Heart right ventricle (tissue), 16 donors: ENCODE data around the gene TK2. TPM values are rescaled to one million over a fixed set of nuclear protein-coding genes. Genes with fewer than 3 reads are reported as not detected.
"Not testable (repeated sequence)": the region's sequence is repeated elsewhere in the genome, so short reads cannot be mapped to it uniquely, and the experiment has no call there.

ENCODE experiments used
- ATAC-seq, 8 donors: fragments of 200-7000 bp; cut with Tn5 transposase; one replicate each; pipeline ENCODE4 v1.9.1; 2020; ENCODE audit warnings: mild to moderate bottlenecking in 8 of 8, moderate library complexity in 8 of 8, moderate number of reproducible peaks in 1 of 8
- DNase-seq, 2 donors: peaks; one replicate each; pipeline ENCODE4 v3.0.0-alpha.2; 2020
- H3K27ac ChIP-seq, 10 donors: fragments of 200-600 bp; sonication (generic) in 2 of 10; one replicate each; pipeline versions ENCODE4 v1.5.0 to v1.8.0; 2020 to 2022; ENCODE audit warnings: mild to moderate bottlenecking in 3 of 10
- H3K27me3 ChIP-seq, 7 donors: fragments of 200-600 bp; one replicate each; pipeline ENCODE4 v1.8.0; 2021 to 2022; ENCODE audit warnings: mild to moderate bottlenecking in 2 of 7
- H3K36me3 ChIP-seq, 9 donors: fragments of 200-600 bp; sonication (generic) in 1 of 9; one replicate each; pipeline versions ENCODE4 v1.5.0 to v1.8.0; 2020 to 2022; ENCODE audit warnings: mild to moderate bottlenecking in 2 of 9
- H3K4me1 ChIP-seq, 9 donors: fragments of 200-600 bp; sonication (generic) in 1 of 9; one replicate each; pipeline versions ENCODE4 v1.5.0 to v1.8.0; 2020 to 2022; ENCODE audit warnings: mild to moderate bottlenecking in 4 of 9
- H3K4me3 ChIP-seq, 10 donors: fragments of 200-600 bp; sonication (generic) in 2 of 10; one replicate each; pipeline versions ENCODE4 v1.5.0 to v1.8.0; 2020 to 2022; ENCODE audit warnings: mild to moderate bottlenecking in 7 of 10, moderate library complexity in 2 of 10
- H3K9me3 ChIP-seq, 11 donors: fragments of 200-600 bp in 10 of 11; sonication (generic) in 2 of 11; one replicate each; pipeline versions ENCODE4 v1.5.0 to v1.8.0; 2013 to 2022; ENCODE audit warnings: mild to moderate bottlenecking in 2 of 11, control low read depth in 1 of 11, moderate library complexity in 1 of 11
- WGBS, 2 donors: extraction: QIAGEN DNeasy Blood & Tissue Kit; methylation state at CpG; one replicate each; pipeline ENCODE4 v1.1.7; 2013; ENCODE audit warnings: inconsistent platforms in 1 of 2; 5-methylcytosine and 5-hydroxymethylcytosine counted together
- intact Hi-C, 10 donors: fragments of 100-400 bp; cut with DNase I; formaldehyde crosslinking; loops; one replicate each; pipeline versions ENCODE4 v1.11.1 to v1.14.2; 2022
- polyA plus RNA-seq, 2 donors: library from polyadenylated mRNA; stranded (reverse); fragments of 200-250 nt; gene quantifications; one replicate each; pipeline ENCODE4 v1.2.3, GENCODE V29; 2013
- total RNA-seq, 10 donors: library from RNA; stranded (reverse); fragmentation: NEBNext Ultra II Directional in 3 of 10; extraction: Animal tissue kit (Norgen Biotek cat#: 25700) in 3 of 10; gene quantifications; one replicate each; pipeline versions ENCODE4 v1.2.1 to v1.2.4, GENCODE V29; 2021 to 2023
- TF ChIP-seq, protein P1 (sequence below), 9 donors: fragments of 200-600 bp; sonication (generic) in 2 of 9; IDR thresholded peaks; one replicate each; pipeline versions ENCODE4 v1.5.0 to v1.8.0; 2021 to 2022; ENCODE audit warnings: antibody characterized with exemption in 9 of 9, mild to moderate bottlenecking in 5 of 9, moderate library complexity in 1 of 9
- donor health status: Arrhythmogenic right ventricular cardiomyopathy.
- donor health status: ischemic (EF 13 %, LVEDD 7.1; RV severe dilation, severe dysfunction).
- donor health status: healthy with polysubstance abuse.
- donor health status: DM: no; HTN: yes; CAD: no.
- donor health status: DM: no; HTN: no; CAD: no.
- donor health status: ischemic (EF 25% LVEDD 6.9; RV normal size, moderate dysfunction).
- donor health status: ischemic (EF 25% LVEDD 5.7; RV mildly dilated, moderate dysfunction).
- donor health status: healthy.
- donor health status: DM: yes; HTN: yes; CAD: no.
- donor health status: Ischemic cardiomyopathy.
- donor health status: ischemic (EF 35%, LVEDD 5.7; RV mildly dilated, moderate dysfunction).
- donor health status: nonischemic (EF 11% LVEDD 7.7; RV severe dilation, severe dysfunction).
- donor health status: DM: yes; HTN: yes; CAD: no.
- donor health status: PGD.
- donor health status: ischemic (EF 29% LVEDD 5.4; RV normal size, mild dysfunction).
- donor health status: nonischemic (EF 23%, LVEDD 6.1; RV moderate dilation, normal function).

Gene TK2
- total and polyA plus RNA-seq, 12 donors, result 8.0 to 26.0 (median 20.6) TPM

DNA sequence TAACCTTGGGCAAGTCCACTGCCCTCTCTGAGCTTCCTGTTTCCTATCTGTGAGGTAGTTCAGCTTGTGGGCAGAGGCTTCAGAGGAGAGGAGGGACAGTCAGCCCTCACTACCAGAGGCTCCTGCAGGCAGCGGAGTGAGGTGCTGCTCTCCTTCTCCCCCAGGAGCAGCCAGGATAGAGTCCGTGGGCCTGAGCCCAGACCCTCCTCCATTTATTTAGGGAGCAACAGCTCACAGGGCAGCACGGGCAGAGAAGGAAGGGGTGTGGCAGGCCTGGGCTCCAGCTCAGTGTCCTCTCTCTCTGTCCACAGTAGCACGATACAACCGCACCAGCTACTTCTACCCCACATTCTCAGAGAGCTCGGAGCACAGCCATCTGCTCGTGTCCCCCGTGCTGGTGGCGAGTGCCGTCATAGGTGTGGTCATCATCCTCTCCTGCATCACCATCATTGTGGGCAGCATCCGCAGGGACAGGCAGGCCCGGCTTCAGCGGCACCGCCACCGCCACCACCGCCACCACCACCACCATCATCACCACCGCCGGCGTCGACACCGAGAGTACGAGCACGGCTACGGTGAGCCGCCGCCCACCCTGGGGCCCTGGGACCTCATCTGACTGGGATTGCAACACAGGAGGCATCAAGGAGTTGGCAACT is 80.5 kb downstream of the TK2 start:
- peaks cover 0 to under 1% (median 0%) of the 10 kb centered on the region in 7 donors for H3K27me3 ChIP-seq
- H3K36me3 ChIP-seq, result no peaks in the 10 kb centered on the region
- H3K27ac ChIP-seq, result no peak overlapping the region
- no peak overlapping the region for H3K4me3 ChIP-seq
- WGBS, 2 donors, result 95% methylated on average over 26 of the region's 26 CpGs
- TF ChIP-seq, protein P1, sequence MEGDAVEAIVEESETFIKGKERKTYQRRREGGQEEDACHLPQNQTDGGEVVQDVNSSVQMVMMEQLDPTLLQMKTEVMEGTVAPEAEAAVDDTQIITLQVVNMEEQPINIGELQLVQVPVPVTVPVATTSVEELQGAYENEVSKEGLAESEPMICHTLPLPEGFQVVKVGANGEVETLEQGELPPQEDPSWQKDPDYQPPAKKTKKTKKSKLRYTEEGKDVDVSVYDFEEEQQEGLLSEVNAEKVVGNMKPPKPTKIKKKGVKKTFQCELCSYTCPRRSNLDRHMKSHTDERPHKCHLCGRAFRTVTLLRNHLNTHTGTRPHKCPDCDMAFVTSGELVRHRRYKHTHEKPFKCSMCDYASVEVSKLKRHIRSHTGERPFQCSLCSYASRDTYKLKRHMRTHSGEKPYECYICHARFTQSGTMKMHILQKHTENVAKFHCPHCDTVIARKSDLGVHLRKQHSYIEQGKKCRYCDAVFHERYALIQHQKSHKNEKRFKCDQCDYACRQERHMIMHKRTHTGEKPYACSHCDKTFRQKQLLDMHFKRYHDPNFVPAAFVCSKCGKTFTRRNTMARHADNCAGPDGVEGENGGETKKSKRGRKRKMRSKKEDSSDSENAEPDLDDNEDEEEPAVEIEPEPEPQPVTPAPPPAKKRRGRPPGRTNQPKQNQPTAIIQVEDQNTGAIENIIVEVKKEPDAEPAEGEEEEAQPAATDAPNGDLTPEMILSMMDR (IDR thresholded peaks at IDR 0.05), result no peak
- ATAC-seq (no peak), DNase-seq (no peak)
- no peaks in the 10 kb centered on the region for H3K4me1 ChIP-seq
- H3K9me3 ChIP-seq, result peaks cover 0 to 10% (median 0%) of the 10 kb centered on the region in 11 donors
- intact Hi-C loops, result loop anchor here in 1 of 10 donors (5.0 kb wide), 1 partner anchor 47 kb away; no protein-coding TSS in a partner anchor

DNA sequence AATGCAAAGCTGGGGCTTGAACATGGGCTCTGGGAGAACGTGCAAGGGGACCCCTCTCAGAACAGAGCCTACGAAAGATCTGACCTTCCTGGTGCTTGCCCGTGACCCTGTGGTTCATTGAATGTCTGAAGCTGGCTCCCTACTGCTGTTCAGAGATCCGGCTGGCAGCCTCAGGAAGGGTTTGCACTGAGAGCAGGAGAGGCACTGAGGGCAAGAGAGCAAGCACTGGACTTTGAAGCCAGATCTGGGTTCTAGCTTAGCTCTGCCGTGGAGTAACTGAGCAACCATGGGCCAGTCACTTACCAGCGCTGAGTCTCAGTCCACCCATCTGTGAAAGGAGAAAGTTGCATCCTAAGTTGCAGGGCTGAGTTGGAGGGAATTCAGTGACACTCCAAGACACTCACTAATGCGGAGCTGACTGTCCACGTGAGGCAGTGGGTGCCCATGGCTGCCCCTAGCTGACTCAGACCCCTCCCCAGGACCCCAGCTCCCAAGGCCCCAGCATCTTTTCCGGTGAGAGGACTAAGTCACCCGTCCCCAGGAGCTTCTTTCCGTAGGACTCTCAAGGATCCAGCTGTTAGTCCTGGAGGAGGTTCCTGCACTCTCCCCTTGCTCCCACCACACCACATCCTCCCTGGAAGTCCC is 81.5 kb downstream of the TK2 start:
- Histone ChIP-seq H3K9me3 (peaks cover 0 to 10% (median 0%) of the 10 kb centered on the region in 11 donors), H3K27me3 (peaks cover 0 to 3% (median 0%) of the 10 kb centered on the region in 7 donors), H3K27ac (no peak overlapping the region), H3K4me1 (no peaks in the 10 kb centered on the region), H3K36me3 (no peaks in the 10 kb centered on the region), H3K4me3 (no peak overlapping the region)
- ATAC-seq (no peak), DNase-seq (no peak)
- TF ChIP-seq, protein P1 (IDR thresholded peaks at IDR 0.05), result no peak
- intact Hi-C loops, result loop anchor here in 1 of 10 donors (5.0 kb wide), 1 partner anchor 46 kb away; no protein-coding TSS in a partner anchor
- WGBS, 2 donors, result 90 to 92% methylated on average over 11 of the region's 11 CpGs

DNA sequence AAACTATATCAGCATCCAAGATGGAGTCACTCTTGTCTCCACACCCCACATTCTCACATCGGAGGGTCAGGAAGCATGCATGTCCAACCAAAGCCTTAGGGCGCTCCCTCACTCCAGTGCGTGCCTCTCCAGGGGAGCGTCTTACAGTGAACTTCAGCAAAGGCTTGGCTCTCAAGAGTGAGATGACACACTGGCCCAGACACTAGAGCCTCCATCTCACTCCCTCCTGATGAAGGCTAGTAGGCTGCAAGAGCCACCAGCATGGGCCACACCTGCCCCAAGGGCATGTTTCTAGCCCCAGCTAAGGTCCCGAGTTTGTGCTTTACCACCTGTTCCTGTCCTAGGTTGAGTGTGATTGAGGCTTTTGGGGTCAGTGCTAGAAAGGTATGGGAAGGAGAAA is 82.3 kb downstream of the TK2 start:
- H3K36me3 ChIP-seq, result no peaks in the 10 kb centered on the region
- TF ChIP-seq, protein P1 (IDR thresholded peaks at IDR 0.05), result no peak
- H3K4me1 ChIP-seq, result no peaks in the 10 kb centered on the region
- ATAC-seq (no peak), DNase-seq (no peak)
- peaks cover 0 to 10% (median 0%) of the 10 kb centered on the region in 11 donors for H3K9me3 ChIP-seq
- WGBS, 2 donors, result 93 to 95% methylated on average over 5 of the region's 5 CpGs
- H3K4me3 ChIP-seq, result no peak overlapping the region
- H3K27me3 ChIP-seq, result peaks cover 0 to 3% (median 0%) of the 10 kb centered on the region in 7 donors
- H3K27ac ChIP-seq, result no peak overlapping the region
- intact Hi-C loops, result loop anchor here in 1 of 10 donors (5.0 kb wide), 1 partner anchor 45 kb away; no protein-coding TSS in a partner anchor

DNA sequence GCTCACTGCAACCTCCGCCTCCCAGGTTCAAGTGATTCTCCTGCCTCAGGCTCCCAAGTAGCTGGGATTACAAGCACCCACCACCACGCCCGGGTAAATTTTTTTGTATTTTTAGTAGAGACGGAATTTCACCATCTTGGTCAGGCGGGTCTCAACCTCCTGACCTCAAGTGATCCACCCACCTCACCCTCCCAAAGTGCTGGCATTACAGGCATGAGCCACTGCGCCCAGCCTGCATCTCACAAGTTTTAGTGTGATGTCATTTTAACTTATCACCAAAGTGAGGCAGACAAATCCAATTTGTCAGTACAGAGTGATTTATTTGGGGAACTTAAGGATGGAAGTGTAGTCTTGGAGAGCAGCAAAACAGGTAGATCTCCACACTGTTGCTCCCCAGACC is 83.3 kb downstream of the TK2 start:
- DNase-seq, H3K27me3 ChIP-seq, H3K27ac ChIP-seq, ATAC-seq, H3K4me3 ChIP-seq, H3K4me1 ChIP-seq, H3K36me3 ChIP-seq, H3K9me3 ChIP-seq: not testable (repeated sequence)
- WGBS, 2 donors, result 95 to 96% methylated on average over 6 of the region's 6 CpGs
- intact Hi-C loops, result loop anchor here in 1 of 10 donors (5.0 kb wide), 1 partner anchor 44 kb away; no protein-coding TSS in a partner anchor

DNA sequence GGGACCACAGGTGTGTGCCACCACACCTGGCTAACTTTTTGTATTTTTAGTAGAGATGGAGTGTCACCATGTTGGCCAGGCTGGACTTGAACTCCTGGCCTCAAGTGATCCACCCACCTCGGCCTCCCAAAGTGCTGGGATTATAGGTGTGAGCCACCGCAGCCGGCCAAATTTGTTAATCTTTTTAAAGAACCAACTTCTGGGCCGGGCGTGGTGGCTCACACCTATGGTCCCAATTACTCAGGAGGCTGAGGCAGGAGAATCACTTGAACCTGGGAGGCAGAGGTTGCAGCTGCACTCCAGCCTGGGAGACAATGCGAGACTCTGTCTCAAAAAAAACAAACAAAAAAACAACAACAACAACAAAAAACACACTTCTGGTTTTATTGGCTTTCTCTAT is 84.0 kb downstream of the TK2 start:
- not testable (repeated sequence) for H3K36me3 ChIP-seq, H3K27ac ChIP-seq, H3K9me3 ChIP-seq, H3K27me3 ChIP-seq, H3K4me3 ChIP-seq, DNase-seq, ATAC-seq, H3K4me1 ChIP-seq
- intact Hi-C loops, result loop anchor here in 1 of 10 donors (5.0 kb wide), 1 partner anchor 44 kb away; no protein-coding TSS in a partner anchor
- 94 to 95% methylated on average over 6 of the region's 6 CpGs for WGBS, 2 donors
